DND-41 (cell line): Measurements from ENCODE around the gene HOMER3.

ENCODE experiments used
- EZH2 ChIP-seq: IDR thresholded peaks from 3 replicates; pipeline ENCODE4 v1.6.1; 2012; ENCODE audit warnings: borderline replicate concordance, low read depth, mild to moderate bottlenecking, moderate library complexity, low read length, inconsistent platforms; ENCODE audit not compliant: severe bottlenecking
- TF ChIP-seq, protein P1 (sequence below): IDR thresholded peaks from 2 replicates; pipeline ENCODE4 v1.5.1; 2012; ENCODE audit warnings: borderline replicate concordance, low read length, moderate library complexity, mild to moderate bottlenecking; ENCODE audit not compliant: poor library complexity, severe bottlenecking; ENCODE audit errors: extremely low read depth

DNA sequence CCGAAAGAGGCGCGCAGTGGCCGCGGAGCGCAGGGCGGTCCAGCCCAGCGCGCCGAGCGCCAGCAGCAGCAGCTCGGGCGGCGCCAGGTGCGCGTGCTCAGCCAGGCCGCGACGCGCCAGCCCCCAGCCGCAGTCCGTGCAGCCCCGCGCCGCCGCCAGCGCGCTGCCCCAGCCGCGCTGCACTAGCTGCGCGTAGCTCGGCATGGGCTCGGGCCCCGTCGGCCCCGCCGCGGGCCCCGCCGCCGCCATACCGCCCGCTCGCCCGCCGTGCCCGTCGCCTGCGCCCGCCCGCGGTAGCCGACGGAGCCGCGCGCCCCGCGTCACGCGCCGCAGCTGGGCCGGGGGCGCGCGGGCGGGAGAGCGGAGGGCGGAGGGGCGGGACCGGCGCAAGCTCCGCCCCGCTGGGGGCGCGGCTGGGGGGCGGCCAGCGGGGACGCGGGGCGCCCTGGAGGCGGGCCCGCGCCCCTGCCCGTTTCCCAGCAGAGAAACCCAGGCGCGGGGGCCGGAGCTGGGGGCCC, 45.1 kb downstream of the HOMER3 start, which contains the start of gene CERS1:
- TF ChIP-seq EZH2, result no peak
- TF ChIP-seq, protein P1, sequence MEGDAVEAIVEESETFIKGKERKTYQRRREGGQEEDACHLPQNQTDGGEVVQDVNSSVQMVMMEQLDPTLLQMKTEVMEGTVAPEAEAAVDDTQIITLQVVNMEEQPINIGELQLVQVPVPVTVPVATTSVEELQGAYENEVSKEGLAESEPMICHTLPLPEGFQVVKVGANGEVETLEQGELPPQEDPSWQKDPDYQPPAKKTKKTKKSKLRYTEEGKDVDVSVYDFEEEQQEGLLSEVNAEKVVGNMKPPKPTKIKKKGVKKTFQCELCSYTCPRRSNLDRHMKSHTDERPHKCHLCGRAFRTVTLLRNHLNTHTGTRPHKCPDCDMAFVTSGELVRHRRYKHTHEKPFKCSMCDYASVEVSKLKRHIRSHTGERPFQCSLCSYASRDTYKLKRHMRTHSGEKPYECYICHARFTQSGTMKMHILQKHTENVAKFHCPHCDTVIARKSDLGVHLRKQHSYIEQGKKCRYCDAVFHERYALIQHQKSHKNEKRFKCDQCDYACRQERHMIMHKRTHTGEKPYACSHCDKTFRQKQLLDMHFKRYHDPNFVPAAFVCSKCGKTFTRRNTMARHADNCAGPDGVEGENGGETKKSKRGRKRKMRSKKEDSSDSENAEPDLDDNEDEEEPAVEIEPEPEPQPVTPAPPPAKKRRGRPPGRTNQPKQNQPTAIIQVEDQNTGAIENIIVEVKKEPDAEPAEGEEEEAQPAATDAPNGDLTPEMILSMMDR, result no peak
